Dermis blood vessel endothelial cell (primary cell): Measurements from ENCODE around the gene LRMDA. TPM values are rescaled to one million over a fixed set of nuclear protein-coding genes. Genes with fewer than 3 reads are reported as not detected.
"Not testable (repeated sequence)": the region's sequence is repeated elsewhere in the genome, so short reads cannot be mapped to it uniquely, and the experiment has no call there.

ENCODE experiments used
- DNase-seq: peaks from one replicate; pipeline ENCODE4 v3.0.0; 2010
- total RNA-seq: library from RNA; depleted of rRNA; stranded (reverse); fragments of >200 nt; gene quantifications from 2 replicates; pipeline ENCODE4 v1.2.3, GENCODE V29; 2014

Gene LRMDA
- total RNA-seq, 1 donor from 2014 or later: 27.4 TPM

DNA sequence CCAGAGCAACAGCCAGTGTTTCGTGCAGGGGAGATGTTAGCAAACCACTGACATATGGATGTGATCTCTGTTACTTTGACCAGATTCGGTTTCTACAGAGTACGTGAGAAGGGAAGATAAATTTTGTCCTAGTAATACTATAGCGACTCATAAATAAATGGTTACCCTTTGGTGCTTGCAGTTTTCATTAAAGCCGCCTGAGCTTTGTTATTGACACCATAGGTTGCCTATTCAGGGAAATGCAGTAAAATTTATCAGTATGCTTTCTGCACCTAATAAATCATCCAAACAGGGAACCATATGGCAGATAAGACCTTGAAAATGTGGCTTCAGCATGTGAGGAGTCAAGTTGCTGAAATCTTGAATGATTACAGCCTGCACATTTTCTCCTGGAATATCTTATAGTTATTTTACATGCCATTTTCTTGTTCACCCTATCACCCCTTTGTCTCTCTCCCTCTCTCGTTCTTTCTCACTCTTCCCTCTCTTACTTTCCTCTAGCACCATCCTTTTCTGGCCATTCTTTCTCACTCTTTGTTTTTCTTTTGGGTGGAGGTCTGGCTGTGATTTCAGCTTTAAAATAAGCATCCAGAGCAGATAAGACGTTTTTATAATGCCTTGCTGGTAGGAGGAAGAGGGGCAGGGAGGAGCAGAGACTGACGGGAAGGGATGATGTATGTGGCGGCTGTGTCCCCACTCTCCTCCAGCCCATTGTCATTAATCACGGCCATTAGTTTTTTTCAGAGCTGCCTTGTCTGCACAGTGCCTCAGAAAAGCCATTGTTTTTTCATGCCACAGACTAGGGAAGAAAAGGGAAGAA lies 182.5 kb downstream of the LRMDA start:
- no peak for DNase-seq

DNA sequence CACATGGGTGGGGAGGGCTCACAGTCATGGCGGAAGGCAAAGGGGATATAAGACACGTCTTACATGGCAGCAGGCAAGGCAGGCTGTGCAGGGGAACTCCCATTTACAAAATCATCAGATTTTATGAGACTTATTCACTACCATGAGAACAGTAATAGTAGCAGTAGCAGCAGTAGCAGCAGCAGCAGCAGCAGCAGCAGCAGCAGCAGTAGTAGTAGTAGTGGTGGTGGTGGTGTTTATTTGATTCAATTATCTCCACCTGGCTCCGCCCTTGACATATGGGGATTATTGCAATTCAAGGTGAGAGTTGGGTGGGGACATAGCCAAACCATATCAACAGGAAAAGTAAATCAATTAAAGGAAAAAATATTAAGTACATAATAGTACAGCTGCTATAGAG lies 184.7 kb downstream of the LRMDA start:
- no peak for DNase-seq

DNA sequence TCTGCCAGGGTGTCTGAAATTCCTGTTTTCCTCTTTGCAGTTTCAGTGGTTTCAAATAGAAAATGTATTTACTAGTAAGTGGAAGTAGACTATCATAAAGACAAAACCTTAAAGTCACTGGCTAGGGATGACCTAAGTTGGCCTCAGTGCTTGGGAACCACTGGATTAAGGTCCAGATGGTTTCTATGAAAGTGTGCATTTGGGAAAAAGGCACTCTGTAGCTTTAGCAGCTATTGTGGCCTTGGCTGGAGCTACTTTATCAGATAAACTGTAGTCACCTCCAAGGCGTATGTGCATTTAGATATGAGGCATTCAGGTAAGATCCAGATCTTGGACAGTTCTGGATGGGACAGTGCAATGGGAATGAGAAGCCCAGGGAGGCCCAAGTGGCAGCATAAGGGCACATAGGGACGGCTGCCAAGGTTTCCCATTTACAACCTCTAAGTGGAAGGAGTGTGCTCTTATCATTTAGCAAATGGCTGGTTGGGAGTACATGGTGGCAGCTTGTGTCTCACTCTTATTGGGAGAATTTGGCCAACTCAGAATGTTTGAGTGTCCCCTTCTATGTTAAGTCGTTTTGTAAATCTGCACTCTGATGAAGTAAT lies 185.6 kb downstream of the LRMDA start:
- no peak for DNase-seq

DNA sequence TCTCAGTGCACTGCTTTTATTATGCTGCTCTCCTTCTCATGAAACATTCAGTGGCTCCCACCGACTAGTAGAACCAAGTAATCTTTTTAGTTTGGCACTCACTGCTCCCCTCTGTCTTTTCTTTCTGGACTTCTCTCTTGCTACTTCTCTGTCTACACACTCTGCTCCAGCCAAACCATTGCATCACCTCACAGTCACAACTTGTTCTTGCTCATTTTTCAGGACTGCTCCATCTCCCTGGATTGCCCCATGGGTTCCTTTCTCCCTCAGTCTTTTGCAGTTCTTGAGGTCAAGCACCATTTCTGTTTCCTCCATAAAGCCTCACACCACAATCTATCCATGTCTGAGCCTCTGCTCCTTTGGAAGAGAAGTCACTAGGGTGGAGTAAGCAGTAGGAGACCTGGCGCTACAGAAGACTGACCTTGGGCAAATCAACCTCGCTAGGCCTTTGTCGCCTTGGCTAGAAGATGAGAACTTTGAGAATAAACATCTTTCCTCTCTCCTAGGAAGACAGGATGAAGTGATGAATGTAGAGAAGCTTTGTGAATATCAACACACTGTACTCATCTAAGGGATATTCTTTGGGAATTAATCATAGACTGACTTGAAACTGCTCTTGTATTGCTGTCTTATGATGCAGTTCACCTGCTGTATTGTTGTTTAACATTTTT lies 186.2 kb downstream of the LRMDA start:
- no peak for DNase-seq

DNA sequence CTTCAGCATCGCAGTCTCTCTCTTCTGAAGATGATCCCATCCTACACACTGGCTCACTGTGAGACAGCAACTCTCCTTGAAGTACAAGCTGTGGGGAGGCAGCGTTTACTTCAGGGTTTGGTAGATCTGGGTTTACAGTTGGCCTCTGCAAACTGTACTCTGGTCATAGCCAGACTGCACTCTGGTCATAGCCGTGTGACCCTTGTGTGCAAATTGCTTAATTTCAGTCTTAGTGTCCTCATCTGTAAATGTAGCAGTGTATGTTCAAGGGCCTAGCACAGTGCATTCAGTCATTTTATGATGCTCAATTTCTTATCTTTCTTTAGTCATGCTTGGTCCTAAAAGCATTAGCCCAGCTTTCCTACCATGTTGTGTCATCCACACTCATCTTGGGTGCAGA lies 188.2 kb downstream of the LRMDA start:
- DNase-seq: no peak

DNA sequence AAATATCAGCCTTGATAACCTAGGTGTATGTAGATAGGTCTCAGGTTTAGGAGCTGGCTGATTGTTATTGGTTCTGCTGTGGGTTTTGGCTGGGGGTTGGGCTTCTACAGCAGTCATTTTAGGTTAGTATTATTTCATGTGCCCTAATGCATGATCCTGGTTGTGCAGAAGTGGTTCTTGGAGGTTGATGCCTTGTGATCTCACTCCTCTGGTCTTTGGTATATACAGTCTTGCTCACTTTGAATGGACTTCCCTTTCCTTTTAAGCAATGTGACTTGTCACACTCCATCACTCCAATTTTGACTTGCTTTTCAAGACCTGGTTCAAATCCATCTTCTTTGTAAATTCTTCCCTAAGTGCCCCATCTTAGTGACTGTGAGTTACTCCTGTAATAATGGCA lies 188.9 kb downstream of the LRMDA start:
- no peak for DNase-seq

DNA sequence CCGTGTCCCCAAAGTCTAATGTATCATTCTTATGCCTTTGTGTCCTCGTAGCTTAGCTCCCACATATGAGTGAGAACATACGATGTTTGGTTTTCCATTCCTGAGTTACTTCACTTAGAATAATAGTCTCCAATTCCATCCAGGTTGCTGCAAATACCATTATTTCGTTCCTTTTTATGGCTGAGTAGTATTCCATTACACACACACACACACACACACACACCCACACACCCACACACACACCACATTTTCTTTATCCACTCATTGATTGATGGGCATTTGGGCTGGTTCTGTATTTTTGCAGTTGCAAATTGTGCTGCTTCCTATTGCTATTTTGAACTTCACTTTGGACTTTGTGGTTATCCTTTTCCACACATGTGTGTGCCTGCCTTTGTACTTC lies 189.6 kb downstream of the LRMDA start:
- not testable (repeated sequence) for DNase-seq

DNA sequence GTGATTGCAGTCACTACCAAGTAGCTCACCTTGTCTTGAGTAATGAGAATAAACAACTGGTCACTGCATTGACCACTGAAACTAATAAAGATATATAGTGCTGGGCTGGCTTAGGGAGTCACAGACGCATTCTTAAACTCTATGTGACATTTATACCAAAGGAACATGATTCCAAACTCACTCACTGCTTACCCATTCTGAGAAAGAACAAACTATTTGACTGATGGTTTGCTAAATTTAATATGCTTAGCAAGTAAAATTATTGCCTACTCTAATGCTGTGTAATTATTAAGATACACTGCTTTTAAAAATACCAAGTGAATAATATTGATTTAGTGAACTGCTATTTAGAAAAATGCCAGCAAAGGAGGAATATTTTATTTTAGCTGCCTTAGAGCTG lies 191.1 kb downstream of the LRMDA start:
- no peak for DNase-seq

DNA sequence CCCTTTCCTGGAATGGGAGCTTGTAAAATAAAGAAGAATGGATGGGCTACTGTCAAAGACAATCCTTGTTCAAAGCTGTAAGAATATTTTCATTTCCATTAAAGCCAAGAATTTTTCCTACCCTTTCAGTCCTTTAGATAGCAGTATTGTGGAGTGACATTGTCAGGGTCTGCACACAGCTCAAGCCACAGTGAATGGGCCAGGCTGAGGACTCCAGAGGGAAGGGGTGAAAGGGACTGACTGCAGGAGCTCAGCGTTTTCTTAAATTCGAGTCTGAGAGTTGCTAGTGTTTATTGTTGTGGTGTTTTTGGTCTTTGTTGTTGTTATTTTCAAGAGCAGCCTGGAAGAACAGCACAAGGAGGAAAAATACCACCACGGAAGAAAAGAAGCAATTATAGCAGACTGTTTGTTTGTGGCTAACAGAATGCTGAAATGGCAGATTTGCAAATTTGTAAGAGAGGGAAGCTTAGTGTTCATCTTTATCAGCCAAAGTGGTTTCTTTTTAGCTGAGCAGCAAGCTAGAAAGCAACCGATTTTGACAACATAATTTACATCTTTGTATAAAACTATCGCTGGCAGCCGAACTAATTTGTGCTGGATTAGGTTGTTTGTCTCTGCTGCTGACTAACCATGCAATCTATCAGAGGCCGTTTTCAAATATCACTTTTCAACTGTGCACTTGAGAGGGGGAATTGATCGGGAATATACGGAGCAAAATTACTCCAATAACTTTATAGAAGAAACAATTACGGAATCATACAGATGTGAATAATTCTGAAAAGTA lies 192.1 kb downstream of the LRMDA start:
- no peak for DNase-seq

DNA sequence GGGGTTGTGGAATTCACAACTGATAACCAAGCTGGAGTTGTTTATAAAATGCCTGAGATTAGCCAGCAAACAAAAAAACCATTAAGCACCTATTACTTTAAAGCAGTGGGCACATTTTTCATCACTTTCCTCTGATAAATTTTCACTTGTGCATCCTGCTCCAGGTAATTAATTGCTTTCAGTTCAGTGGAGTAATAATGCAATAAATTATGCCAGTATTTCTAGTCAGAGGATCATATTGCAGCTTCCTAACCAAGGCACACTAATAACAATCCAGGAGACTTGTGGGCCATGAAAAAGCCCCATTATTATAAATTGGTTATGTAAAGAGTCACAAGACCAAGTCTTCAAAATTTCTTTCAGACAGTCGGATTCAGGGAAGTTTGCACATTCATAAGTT lies 193.2 kb downstream of the LRMDA start:
- DNase-seq: no peak

DNA sequence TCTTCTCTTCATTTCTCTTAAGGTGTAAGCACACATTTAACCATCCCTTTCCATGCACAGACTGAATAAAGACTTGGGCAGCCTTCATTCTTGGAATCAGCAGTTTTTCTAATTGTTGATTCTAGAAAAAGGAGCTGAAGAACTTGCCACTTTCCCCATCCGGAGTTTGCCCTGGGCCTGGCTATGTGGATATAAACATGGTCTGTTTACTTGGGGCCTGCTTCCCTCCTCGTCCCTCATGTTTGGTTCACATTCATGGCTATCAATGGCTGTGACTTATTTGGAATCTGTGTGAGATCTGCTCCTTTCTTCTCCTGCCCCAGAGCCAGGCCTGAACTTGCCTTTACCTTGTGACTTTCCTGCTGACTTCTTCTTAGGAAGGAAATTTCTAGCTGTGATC lies 199.3 kb downstream of the LRMDA start:
- no peak for DNase-seq

DNA sequence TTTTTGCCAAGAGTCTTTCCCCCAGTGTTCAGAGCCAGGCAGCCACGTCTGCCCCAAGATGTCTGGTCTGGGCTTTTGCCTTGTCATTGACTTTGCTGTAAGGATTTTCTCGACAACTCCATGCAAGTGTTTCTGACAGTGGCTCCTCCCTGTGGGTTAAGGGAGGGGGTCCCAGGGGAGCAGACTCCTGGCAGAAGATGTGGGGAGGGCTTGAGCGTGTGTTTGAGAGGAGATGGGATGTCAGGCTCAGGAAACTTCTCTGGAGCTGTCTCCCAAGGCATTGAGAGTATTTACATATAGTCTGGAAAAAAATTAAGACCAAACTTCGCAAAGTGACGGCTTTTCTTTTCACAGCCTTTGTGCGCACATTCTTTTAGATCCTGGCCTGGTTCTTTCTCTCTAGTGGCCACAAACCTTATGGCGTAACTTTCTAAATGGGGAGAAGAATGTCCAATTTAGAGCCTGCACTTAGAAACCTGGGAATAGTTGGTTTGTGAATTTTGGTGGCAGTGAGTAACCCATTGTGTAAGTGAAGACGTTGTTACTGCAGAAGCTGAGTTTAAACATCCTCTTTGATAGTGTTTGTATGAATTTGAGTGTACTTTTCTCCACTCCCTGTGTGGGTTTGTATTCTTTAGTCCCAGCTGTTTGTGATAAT lies 201.5 kb downstream of the LRMDA start:
- no peak for DNase-seq

DNA sequence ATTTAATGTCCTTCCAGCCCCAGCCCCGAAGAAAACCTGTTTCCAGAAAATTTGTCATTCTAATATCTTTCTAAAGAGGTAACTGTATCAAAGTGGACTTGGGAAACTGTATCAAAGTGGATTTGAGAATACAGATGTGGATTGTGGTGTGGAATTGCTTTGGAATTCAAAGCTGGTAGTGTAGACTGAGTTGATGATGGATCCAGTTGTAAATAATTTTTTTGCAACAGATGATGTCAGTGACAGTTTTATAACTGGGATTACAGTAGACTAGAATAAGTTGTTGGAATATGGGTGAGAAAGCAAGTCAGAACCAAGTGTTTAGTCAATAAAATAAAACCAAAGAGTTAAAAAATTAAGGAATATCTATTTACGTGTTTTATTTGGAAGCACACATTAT lies 202.1 kb downstream of the LRMDA start:
- DNase-seq: no peak

DNA sequence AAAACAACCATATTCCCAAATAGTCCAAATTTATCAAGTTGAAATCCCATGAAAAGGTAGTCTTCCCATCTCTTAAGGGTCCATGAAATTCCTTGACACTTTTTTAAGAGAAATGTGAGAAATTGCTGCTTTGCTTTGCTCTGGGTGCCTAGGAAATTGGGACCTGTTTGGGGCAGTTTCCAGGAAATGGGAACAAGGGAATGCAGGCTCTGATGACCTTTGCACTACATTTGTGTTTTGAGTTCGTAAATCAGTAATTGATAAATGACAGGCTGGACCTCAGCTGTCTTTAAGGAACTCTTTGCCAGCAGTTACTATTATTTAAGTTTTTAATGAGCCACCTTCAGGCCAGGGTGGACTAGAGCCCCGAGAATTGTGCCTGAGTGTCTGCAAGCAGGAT lies 203.5 kb downstream of the LRMDA start:
- no peak for DNase-seq

DNA sequence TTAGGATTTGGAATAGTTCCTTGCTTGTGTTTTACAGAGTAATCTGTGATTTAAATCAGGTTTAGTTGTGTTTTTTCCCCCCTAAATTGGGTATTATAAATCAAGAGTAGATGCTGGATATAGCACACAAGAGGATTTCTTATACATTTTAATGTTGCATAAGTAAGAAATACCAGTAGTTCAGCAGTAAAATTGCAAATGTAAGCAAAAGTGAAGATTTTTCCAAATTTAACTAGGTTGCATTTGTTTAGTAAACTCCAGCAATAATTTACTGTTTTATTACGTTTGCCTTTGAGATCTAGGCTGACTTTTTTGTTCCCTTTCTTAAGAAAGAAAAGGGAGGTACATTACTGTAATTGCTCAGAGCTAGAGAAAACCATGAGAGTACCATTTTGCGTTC lies 207.3 kb downstream of the LRMDA start:
- DNase-seq: no peak

DNA sequence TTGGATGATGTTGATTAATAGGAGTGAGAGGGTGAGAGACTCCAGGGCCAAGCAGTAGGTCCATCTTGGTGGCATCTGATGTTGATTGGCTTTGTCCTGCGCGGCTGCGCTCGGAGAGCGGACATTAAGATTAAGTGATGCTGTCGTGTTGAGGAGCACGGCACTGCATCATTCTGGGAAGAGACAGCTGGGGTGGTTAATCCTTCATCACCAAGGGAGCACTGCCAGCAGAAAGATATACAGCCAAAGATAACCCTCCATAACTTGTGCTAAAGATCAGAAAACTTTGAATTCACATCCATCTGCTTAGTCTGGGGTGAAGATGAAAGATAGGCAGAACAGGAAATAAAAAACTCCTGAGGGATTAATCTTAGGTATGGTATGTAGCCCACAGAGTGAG lies 208.3 kb downstream of the LRMDA start:
- no peak for DNase-seq

DNA sequence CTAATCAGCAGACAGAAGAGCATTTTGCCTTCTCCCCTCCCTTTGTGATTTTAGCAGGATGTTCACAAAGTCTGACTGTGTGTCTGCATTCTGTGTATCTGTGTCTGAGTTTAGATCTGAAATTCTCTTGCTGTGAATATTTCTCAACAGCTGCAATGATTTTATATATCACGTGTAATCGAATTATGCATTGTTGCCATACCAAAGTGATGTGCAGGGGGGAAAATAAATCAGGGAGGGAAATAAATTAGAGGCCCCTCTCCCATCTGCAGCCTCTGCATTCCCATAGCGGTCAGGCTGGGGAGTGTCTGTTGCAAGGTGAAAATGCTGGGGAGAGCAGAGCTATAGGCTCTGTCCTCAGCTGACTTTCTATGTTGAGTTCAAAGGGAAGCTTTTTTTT lies 209.0 kb downstream of the LRMDA start:
- DNase-seq: no peak

DNA sequence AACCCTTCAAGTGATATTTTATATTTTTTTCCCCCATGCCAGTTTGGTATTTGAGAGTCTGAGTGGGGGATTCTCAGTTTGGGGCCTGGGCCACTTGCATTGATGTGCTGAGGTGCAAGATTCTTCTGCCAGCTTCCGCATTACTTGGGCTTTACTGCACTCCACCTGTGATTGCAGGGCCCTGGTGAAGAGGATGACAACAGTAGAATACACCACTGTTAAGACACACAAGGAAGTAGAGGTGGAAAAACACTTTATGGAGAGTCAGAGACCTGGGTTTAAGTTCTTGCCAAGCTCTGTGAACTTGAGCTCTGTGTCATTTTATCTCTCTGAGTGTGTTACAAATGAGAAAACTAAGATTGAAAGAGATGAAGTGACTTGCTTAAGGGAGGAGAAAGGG lies 209.4 kb downstream of the LRMDA start:
- no peak for DNase-seq

DNA sequence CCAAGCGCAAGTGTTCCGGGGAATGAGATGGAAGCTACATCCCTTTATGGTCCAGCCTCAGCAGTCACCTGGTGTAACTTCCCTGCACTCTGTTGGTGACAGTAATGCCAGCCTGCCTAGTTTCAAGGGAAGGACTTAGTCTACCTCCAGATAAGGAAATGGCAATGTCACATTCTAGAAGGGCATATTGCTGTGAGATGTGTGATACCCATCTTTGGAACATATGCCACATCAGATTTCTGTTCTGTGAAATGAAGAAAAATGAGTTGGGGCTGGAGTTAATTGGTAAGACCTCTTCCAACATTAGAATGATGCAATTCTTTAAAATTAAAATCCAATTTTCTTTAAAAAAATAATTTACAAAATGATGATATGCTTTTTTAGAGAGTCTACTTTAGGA lies 212.0 kb downstream of the LRMDA start:
- DNase-seq: no peak

DNA sequence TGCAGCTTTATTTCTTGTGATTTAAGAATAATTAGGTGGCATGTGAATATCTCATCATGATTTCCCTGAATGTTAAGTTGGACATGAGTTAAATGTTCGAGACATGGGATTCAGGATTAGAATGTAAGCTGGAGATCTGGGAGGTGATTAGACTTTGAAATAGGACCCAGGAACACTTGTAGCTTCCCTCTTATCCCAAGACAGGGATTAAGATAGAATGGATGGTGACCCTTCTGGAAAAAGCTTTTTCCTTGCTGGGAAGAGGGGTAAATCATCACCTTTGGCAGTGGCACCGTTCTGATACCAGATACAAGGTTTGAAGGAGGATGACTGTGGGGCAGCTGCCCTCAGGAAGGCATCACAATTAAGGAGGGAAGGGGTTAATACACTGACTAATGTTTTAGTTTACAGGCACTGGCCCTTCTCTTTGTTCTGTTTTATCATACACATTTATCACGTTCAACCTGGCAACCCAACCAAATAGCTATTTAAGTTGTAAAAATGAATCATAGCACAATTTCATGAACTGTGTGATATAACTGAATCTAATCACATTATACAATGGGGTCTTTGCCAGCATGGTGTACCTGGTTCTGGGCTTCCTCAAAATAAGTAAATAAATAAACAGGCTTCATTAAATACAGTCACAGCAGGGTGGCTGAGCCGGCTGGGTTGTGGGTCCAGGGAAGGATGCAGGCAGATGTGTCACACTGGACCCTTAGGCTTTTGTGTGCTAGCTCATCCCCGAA lies 212.7 kb downstream of the LRMDA start:
- DNase-seq: no peak

DNA sequence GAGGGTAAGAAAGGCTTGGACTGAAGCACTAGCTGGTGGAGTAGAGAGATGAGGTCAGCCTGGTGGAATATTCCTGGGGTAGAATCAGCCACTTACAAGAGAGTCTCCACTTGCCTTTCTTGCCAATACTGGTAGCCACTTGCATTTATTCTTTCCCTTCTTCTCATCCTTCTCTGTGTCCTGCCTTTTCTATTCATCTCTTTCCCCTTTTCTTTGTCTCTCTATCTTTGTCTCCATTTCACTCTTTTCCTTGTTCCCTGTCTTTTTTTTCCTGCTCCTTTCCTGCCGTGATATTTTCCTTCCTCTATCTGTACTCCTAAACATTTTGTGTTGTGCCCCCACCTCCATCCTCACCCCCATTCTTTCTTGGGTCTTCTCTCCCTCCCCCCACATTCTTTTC lies 214.3 kb downstream of the LRMDA start:
- no peak for DNase-seq
